Stimulated activated naive CD8-positive, alpha-beta T cell treated with anti-CD3 and anti-CD28 coated beads, Interleukin-15, Interleukin-2, amounts not matched to agents 100 U/mL and 50 U/mL, for 24 hours (primary cell): Measurements from ENCODE around the gene WNT6.

ENCODE experiments used
- ATAC-seq: fragments of 150-1000 bp; cut with Tn5 transposase; one replicate; pipeline ENCODE4 v1.10.0; 2021
- DNase-seq: peaks from one replicate; pipeline ENCODE4 v3.0.0; 2021

Gene WNT6

DNA sequence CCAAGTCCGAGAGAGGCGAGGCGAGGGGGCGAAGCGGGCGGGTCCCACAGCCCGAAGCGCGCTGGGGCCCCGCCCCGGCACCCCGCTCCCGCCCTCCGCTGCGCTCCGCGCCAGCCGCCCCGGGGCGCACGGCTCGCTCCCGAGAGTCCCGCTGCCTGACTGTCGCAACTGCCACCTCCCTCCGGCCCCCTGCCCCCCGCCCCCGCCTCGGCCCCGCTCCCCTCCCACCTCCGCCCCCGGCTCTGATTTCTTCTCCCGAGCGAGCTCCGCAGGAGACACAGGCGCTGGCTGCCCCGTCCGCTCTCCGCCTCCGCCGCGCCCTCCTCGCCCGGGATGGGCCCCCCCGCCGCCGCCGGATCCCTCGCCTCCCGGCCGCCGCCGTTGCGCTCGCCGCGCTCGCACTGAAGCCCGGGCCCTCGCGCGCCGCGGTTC is at the start of gene WNT6:
WNT6 (plus strand) TSS at position 250 of the 432 bp plus-strand sequence. CDS start 233 bp downstream, outside the sequence.
- DNase-seq, result no peak
- no peak for ATAC-seq

DNA sequence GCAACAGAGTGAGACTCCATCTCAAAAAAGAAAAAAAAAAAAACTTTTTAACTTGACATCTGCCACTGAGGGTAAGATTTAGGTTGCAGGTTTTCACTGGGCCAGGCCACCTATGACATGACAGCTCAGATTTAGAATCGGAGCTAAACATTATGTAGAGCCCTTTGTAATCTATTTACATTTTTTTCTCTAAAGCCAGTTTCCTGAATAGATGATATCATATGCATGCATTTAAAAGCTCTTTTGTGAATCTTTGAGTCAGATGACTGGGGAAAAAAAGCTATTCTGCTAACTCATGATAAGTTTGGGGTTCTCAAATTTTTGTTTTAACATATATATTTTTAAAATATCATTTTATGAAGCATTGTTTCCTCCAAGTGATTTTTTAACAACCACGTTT is 49.3 kb upstream of the WNT6 start:
- ATAC-seq (no peak), DNase-seq (no peak)

DNA sequence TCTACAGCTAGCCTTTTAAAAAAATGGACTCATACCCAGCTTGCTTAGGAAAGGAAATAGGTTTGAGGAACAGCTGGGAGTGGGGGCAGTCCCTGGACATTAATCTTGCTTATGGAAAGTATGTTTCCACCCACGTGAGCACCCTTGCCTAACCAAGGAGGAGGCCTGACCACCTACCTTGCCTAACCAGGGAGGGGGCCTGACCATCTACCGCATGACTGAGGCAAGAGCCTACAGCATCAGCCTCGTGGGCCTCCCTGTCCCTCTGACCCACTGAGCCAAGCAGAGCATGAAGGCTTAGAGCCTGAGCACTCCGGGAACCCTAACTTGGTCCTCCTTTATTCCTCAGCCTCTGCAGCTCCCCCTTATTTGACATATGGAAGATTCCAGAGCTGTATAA is 48.2 kb upstream of the WNT6 start:
- ATAC-seq, result no peak
- DNase-seq, result no peak

DNA sequence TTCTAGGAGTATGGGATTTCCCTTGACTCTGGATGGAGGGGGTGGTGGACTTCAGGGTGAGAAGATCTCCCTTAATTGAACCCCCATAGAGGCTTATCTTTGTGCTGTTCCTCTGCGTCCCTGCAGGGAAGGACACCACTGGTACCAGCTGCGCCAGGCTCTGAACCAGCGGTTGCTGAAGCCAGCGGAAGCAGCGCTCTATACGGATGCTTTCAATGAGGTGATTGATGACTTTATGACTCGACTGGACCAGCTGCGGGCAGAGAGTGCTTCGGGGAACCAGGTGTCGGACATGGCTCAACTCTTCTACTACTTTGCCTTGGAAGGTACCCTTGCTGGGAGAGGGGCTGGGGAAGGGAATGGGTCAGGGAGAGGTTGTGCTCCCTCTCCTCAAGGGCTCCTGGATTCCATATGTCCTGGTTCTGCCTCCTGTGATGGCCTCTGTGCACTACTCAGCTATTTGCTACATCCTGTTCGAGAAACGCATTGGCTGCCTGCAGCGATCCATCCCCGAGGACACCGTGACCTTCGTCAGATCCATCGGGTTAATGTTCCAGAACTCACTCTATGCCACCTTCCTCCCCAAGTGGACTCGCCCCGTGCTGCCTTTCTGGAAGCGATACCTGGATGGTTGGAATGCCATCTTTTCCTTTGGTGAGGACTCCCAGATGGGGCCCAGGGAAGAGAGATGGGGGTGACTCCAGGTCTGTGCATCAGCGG is 47.3 kb upstream of the WNT6 start:
- DNase-seq (no peak), ATAC-seq (peak; percentile 8)

DNA sequence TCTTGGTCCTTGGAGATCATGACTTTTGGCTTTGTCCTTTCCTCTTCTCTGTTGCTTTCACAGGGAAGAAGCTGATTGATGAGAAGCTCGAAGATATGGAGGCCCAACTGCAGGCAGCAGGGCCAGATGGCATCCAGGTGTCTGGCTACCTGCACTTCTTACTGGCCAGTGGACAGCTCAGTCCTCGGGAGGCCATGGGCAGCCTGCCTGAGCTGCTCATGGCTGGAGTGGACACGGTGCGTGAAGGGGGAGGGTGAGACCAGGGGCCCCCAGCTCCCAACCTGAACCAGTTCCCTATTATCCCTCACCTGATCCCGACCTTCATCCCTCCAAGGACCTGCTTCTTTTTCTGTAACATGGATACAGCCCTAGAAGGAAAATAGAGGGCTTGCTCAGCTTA is 46.7 kb upstream of the WNT6 start:
- no peak for ATAC-seq
- no peak for DNase-seq

DNA sequence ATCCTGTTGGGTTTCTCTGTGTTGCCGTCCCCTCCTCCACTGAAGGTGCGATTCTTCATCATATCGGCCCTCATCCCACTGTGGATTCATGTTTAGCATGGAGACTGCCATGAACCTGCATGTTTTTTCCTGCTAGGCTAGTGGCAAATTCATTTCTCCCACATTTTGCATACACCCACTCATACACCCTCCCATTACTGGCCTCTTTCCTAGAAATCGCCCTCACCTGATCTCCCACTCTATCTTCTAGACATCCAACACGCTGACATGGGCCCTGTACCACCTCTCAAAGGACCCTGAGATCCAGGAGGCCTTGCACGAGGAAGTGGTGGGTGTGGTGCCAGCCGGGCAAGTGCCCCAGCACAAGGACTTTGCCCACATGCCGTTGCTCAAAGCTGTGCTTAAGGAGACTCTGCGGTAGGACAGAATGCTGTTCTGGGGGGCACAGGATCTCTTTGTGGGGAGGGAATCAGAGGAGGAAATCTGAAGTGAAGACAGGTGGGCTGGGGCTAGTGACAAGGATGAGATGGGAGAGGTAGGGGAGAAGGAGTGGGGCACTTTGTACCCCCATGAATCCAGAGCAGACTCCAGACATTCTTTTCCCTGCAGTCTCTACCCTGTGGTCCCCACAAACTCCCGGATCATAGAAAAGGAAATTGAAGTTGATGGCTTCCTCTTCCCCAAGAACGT is 45.7 kb upstream of the WNT6 start:
- ATAC-seq (no peak), DNase-seq (no peak)

DNA sequence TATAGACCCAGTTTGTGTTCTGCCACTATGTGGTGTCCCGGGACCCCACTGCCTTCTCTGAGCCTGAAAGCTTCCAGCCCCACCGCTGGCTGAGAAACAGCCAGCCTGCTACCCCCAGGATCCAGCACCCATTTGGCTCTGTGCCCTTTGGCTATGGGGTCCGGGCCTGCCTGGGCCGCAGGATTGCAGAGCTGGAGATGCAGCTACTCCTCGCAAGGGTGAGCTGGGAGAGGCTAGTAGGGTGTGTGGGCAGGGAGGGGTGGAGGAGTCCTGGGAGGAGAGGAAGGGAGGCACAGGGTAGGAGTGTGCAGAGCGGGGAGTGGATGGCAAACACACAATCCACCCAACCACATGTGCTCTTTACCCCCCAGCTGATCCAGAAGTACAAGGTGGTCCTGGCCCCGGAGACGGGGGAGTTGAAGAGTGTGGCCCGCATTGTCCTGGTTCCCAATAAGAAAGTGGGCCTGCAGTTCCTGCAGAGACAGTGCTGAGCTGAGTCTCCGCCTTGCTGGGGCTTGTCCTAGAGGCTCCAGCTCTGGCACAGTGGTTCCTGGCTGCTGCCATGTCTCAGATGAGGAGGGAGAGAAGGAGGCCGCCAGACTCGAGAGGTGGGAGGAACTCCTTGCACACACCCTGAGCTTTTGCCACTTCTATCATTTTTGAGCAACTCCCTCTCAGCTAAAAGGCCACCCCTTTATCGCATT is 44.9 kb upstream of the WNT6 start:
- ATAC-seq (peak; percentile 28), DNase-seq (no peak)

DNA sequence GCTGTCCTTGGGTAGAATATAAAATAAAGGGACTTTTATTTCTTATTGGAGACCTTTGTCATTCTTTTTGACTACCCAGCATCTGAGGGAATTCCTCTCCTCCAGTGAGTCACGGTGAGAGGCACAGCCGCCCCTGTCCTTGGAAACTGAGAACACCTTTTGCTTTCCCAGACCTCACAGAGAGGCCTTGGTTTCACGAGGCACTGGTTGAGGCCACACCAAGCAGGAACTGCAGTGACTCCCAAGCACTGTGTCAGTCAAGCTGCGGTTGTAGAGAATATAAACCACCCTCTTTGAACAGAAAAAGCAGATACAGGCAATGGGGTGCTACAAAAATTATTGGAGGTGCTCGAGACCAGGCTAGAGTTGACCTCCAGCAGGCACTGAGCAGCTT is 44.4 kb upstream of the WNT6 start:
- DNase-seq (no peak), ATAC-seq (no peak)

DNA sequence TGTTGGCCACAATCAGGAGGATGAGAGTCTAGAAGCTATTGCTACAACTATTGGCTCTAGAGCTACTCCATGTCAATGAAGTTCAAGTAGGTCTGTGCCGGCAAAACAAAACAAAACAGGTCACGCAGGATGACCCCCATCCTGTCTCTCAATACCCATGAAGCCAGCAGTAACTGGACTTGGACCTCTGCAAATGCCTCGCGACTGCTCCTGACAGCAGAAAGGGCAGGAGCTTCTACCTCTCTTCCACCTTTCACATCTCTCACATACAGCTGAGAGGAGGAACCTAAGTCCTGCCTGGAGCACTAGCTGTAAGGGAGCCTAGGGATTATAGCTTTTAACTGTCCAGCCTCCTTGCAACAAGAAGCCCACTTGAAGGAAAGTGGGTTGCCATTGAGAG is 44.0 kb upstream of the WNT6 start:
- no peak for DNase-seq
- no peak for ATAC-seq

DNA sequence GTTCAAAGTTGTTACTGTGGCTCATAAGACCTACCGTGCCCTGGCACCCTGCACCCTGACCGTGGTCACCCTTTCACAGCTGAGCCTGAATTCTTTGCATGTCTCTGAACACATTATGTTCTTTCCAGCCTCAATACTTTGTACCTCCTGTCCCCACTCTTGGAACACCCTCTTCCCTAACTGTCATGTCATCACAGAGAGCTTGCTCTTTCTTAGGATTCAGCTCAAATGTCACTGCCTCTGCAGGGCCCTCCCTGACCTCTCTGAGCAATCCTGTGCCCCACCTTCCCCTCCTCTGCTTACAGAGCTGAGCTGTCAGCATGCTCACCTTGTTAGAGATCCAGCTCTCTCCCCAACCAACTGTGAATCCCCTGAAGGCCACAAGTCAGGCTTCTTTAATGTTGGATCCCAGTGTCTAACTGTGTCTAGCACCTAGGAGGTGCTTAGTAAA is 43.0 kb upstream of the WNT6 start:
- DNase-seq (no peak), ATAC-seq (no peak)

DNA sequence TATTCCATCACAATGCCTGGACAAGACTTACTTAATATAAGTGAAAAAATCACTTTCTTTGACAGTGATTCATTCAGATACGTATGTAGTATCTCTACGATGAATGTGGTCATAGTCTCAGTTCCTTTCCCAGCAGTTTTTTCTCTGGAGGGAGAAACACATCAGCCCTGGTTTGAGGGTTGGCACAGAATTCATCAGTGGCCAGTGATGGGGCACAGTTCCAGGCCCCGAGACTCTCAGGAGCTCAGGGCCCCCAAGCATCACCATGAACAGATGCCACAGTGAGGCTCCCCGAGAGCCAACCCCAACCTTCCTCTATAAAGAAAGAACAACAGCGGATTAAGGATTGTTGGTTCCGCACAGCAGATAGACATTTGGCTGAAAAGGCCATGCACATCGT is 40.5 kb upstream of the WNT6 start:
- ATAC-seq (no peak), DNase-seq (no peak)

DNA sequence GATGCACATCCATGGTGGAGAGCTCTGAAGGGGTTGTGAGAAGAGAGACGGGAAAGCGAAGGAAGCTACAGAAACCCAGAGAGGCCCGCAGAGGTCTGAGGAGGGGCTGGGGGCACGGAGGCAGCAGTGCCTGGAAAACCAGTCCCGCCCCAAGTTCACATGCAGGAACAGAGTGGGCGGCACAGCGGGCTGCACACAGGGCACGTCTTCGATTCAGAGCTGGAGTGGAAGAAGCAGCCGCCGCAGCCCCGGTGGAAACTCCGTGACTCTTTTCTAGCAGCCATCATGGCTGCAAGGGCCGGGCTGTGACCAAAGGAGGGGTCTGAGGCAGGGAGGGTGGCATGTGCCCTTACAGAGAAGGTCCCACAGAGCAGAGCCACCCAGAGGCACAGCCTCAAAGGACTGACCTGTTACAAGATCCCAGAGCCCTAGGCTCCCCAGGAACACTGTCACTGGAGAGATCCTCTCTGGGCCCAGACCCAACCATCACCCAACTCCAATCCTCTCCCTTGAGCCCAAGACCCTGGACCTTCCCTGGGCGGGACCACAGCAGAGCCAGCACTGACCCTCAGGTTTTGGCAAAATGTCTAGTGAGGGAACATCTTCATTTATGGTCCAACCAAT is 38.7 kb upstream of the WNT6 start:
- ATAC-seq, result no peak

DNA sequence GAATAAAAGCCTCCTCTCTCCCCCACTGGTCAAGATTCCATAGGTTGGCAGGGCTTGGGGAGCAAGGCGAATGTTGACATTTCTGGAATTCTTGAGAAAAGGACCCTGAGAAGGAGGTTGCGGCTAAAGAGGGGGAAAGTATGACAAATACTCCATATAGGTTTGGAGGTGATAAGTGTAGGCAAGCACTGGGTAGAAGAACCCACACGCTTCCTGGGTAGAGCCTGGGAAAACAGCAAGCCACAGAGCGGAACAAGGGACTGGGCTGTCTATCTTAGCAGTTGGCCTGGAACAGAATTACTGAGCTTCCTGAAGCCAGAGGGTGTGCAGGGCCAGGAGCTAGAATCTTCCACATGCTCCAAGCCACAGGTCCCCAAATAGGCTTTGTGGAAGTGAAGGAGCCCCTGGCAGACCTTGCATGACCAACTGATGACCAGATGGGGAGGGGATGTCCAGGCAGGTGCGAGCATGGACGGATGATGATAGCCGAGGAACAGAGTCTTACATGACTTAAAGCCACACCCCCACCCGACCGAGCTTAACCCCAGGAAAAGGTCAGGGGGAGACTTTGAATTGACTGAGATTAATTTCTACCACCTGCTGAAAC is 37.9 kb upstream of the WNT6 start:
- DNase-seq, result no peak
- ATAC-seq, result no peak

More for the DNA sequence above, 38.7 kb upstream of the WNT6 start:
- no peak for DNase-seq

DNA sequence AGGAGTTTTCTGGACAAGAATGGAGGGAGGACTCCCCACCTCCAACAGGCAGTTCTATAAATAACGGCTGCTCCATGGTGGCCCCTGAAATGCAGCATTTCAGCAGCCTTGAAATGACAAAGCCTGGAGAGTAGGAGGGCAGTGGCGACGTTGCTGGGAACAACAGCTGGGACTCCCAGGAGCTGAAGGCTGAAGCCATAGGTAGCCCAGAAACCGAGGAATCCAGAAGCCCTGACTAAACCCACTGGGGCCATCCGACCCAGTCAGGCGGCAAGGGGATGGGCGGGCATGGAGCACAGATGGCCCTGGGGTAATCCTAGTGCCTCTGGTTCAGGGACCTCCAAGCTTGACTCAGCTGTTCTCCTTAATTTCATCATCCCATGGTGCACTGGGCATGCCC is 37.0 kb upstream of the WNT6 start:
- DNase-seq (no peak), ATAC-seq (no peak)

DNA sequence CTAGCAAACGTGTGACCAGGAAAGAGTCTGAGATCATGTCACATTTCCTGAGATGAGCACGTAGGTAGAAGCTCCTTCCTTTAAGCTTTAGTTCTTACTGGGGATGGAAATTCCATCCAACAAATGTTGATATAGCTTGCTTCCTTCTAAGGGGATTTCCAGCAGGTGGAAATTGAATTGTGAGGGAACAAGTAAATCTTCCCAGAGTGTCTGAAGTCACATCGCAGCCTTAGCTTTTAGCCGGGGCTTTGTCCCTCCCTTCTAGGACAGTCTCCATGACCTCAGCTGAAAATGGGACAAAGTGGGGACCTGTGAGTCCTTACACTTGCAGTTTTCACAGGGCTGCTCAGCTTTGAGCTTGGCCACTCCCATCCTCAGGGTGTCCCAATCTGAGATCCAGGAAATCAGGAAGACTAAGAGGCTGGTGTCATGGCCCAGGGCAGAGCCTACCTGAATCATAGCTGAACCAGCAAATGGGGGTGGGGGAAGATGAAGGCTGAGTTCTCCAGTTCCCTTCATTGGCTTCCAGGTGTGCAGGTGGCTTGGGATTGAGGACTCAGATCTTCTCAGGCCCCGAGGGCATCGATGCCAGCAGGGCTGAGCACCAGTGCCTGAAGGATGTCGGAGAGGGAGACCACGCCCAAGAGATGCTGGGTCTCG is 36.3 kb upstream of the WNT6 start:
- ATAC-seq (no peak), DNase-seq (no peak)

DNA sequence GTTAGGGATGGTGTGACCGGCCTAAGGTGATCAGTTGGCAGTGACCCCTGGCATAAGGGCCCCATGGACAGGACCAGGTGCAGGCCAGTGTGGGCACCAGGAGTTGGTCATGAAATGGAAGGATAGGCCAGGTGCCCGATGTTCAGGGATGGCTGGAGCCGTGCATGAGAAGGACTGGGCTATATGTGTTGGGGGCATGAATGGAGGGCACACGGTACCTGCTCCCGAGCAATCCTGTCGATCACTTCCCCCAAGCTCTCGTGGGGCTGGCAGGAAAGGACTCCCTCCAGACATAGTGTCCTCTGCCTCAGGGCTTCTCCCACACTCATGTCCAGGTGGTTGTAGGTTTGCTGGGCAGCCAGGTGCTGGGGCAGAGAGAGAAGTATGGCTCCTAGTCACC is 35.6 kb upstream of the WNT6 start:
- DNase-seq (no peak), ATAC-seq (no peak)

DNA sequence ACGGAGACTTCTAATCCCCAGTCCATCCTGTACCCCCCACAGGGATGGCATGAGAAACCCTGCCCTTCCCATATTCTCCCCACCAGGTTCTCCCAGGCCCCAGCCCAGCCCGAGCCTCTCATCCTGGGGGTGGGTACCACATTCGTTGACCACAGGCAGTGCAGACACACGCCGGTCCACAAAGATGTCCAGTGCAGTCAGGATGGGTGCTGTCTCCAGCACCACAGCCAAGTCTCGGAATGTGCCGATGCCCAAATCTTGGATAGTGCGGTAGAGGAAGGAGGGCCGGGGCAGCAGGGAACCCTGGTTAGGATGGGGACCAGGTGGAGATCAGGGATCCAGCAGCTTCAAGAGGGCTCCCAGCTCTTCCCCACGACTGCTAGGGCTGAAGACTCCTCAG is 32.8 kb upstream of the WNT6 start:
- ATAC-seq (no peak), DNase-seq (no peak)

DNA sequence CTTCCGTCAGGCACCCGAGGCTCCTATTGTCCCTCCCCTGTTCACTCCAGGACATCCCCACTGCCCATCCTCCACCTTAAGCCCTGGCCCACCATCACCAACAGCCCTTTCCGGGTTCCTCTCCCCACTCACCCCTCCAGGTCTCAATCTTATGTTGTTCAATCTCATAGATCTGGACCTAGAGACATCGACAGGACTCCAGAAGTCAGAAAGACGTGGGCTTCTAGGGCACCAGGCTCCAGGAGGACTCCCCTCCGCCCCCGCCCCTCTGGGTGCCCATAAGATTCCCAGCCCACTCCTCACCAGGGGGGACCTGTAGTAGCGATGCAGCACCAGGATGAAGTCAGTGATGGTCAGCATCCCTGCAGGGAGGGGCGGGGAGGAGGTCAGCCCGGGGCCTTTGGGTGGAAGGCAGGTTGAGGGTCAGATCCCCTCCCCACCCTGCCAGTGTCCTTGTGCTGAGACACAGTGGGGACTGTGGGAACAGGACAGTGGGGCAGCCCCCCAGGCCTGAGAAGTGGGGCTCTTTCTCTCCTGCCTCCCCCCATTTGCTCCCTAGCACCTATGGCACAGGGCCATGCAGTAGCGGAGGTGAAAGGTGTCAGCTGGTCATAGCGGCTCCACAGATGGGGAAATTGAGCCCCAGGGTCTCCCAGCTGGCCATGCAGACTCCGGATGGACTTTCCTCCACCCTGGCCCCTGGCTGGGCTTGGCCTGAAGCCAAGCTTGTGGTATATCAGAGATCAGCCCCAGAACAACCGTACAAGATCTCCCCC is 31.7 kb upstream of the WNT6 start:
- no peak for ATAC-seq
- no peak for DNase-seq

DNA sequence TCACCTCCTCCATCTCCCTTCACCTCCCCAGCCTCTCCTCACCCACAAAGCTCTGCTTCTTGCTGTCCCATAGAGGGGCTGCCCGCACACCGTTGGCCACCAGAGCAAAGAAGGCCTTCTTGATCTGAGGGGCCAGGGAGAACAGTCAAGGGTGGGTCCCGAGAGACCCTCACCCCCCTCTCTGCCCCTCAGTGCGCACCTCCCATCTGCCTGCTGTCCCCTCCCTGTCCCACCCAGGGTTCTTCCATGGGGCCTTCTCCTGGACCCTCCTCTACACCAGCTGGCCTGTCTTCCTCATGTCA is 31.2 kb upstream of the WNT6 start:
- no peak for DNase-seq

DNA sequence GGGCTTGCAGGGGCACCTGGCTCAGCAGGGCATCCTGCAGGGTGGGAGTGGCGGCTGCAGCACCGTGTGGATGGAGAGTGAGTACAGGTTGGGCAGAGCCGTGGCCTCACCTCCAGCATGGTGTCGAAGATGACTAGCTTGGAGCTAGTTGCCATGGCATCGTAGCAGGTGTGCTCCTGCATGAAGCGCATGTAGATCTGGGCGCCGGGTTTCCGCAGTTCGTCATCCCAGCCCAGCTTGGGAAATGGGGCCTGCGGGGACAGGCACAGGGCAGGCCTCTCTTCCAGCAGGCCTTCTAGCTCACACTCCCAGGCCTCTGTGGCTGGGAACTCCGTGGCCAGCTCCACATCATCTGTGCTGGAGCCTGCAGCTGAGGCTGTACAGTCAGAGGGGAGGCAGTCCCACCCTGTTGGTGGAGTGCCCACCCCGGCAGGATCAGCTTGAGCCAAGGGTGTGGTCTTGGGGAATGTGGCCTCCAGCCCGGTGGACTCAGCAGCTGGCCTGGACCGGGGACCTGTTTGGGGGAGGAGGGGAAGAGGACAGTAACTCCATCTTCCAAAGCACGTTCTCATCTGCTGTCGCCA is 29.6 kb upstream of the WNT6 start:
- DNase-seq, result no peak
- no peak for ATAC-seq

More for the DNA sequence above, 31.2 kb upstream of the WNT6 start:
- no peak for ATAC-seq
